GM12872 (cell line): ENCODE measurements around the gene SIK3.

Experiments
- CTCF ChIP-seq: IDR thresholded peaks from 3 replicates; pipeline ENCODE4 v1.5.1; 2011; ENCODE audit warnings: low read depth, mild to moderate bottlenecking, low read length, moderate library complexity; ENCODE audit not compliant: insufficient read depth

The SIK3 gene

GRCh38 chr11:116852261-116853031, 245.8 kb downstream of the SIK3 start:
- TF ChIP-seq CTCF, result no peak

GRCh38 chr11:116851626-116852025, 246.6 kb downstream of the SIK3 start:
- TF ChIP-seq CTCF, result no peak

- no peak for TF ChIP-seq CTCF
These were observed 248.7 kb downstream of the SIK3 start for GRCh38 chr11:116849486-116849885.

GRCh38 chr11:116849060-116849459, 249.2 kb downstream of the SIK3 start:
- TF ChIP-seq CTCF, result no peak

- TF ChIP-seq CTCF, result no peak
These were observed 250.6 kb downstream of the SIK3 start for GRCh38 chr11:116847612-116848011.

GRCh38 chr11:116844722-116845121, 253.5 kb downstream of the SIK3 start:
- TF ChIP-seq CTCF, result no peak

- TF ChIP-seq CTCF, result no peak
These were observed 254.6 kb downstream of the SIK3 start for GRCh38 chr11:116843661-116844060.
